DND-41 (cell line): ENCODE measurements around the gene TTC33.

Experiments
- CTCF ChIP-seq: IDR thresholded peaks from 2 replicates; pipeline ENCODE4 v1.5.1; 2012; ENCODE audit warnings: borderline replicate concordance, low read length, moderate library complexity, mild to moderate bottlenecking; ENCODE audit not compliant: poor library complexity, severe bottlenecking; ENCODE audit errors: extremely low read depth
- EZH2 ChIP-seq: IDR thresholded peaks from 3 replicates; pipeline ENCODE4 v1.6.1; 2012; ENCODE audit warnings: borderline replicate concordance, low read depth, mild to moderate bottlenecking, moderate library complexity, low read length, inconsistent platforms; ENCODE audit not compliant: severe bottlenecking

DNA sequence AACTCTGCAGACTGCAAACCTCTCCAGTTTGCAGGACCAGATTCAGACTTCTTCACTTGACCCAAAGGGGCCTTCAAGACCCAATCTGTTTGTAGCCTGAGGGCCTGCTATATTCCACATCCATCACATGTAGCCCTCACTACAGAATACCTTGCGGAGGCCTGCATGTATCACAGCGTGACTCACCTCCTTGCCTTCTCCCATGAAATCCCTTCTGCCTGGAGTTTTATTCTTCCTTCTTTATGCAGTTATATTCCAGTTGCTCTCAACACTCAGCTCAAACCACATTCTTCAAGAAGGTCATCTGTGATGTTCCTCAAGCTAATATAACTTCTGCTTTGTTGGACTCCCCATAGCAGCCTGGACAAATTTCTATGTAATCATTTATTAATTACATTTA lies 274.5 kb downstream of the TTC33 start:
- no peak for TF ChIP-seq EZH2
- TF ChIP-seq CTCF: no peak
